Right lobe of liver (tissue), 4 donors: ENCODE data around the gene TMEM248.

ENCODE experiments used
- POLR2A ChIP-seq: fragments of 450-650 bp; IDR thresholded peaks from one replicate; pipeline ENCODE4 v1.6.1; 2017; ENCODE audit warnings: antibody characterized with exemption, mild to moderate bottlenecking
- TF ChIP-seq, protein P1 (sequence below), 4 donors: fragments of 200-600 bp in 3 of 4; fragments of 450-650 bp in 1 of 4; IDR thresholded peaks; one replicate each; pipeline versions ENCODE4 v1.5.1 to v1.8.0; 2016 to 2022; ENCODE audit warnings: antibody characterized with exemption in 4 of 4, mild to moderate bottlenecking in 2 of 4
- donor health status: DM: no; HTN: no; CAD: no.
- donor health status: DM: no; HTN: no; CAD: no.
- donor health status: DM: no; HTN: yes; CAD: no.

DNA sequence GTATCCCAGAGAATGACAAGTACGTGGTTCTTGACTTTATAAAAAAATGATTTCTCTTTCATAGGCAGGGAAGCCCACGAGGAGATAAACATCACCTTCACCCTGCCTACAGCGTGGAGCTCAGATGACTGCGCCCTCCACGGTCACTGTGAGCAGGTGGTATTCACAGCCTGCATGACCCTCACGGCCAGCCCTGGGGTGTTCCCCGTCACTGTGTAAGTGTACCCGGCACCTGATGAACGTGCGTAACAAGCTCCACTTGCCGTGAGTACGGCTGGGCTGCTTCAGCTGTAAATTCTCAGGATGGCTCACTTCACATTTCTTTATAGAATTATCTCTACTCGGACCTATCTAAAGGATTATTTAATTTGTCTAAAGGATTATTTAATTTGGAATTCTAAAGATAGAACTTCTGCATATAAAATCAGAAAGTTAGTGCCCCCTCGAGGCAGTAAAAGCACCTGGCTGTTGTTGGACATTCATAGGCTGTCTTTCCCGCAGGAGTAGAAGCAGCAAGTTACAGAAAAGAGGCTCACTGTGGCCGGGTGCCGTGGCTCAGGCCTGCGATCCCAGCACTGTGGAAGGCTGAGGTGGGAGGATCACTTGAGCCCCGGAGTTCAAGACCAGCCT is 27.6 kb downstream of the TMEM248 start:
- TF ChIP-seq, protein P1, sequence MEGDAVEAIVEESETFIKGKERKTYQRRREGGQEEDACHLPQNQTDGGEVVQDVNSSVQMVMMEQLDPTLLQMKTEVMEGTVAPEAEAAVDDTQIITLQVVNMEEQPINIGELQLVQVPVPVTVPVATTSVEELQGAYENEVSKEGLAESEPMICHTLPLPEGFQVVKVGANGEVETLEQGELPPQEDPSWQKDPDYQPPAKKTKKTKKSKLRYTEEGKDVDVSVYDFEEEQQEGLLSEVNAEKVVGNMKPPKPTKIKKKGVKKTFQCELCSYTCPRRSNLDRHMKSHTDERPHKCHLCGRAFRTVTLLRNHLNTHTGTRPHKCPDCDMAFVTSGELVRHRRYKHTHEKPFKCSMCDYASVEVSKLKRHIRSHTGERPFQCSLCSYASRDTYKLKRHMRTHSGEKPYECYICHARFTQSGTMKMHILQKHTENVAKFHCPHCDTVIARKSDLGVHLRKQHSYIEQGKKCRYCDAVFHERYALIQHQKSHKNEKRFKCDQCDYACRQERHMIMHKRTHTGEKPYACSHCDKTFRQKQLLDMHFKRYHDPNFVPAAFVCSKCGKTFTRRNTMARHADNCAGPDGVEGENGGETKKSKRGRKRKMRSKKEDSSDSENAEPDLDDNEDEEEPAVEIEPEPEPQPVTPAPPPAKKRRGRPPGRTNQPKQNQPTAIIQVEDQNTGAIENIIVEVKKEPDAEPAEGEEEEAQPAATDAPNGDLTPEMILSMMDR (IDR thresholded peaks at IDR 0.05): no peak
- TF ChIP-seq POLR2A: no peak
